ENCODE results near the gene GLIPR2.
"Not testable (repeated sequence)": the region's sequence is repeated elsewhere in the genome, so short reads cannot be mapped to it uniquely, and the experiment has no call there.

Gene GLIPR2

DNA sequence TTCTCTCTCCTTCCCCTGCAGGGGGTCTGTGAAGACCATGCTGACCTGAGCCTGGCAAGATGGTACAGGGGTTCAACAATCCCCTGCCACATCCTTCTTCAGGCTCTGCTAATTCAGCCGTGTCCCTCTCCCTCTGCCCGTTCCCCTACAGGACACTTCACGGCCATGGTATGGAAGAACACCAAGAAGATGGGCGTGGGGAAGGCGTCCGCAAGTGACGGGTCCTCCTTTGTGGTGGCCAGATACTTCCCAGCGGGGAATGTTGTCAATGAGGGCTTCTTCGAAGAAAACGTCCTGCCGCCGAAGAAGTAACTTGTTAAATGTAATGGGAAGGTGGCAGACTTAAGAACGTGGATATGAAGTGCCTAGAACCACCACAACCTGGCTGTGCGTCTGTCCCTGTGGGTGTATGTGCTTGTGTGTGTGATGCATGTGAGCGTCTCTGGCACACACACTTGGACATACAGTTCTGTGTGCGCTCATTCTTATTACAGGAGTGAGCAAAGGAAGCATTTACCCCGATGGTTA lies 25.7 kb downstream of the GLIPR2 start:
- no peak for FAIRE-seq

DNA sequence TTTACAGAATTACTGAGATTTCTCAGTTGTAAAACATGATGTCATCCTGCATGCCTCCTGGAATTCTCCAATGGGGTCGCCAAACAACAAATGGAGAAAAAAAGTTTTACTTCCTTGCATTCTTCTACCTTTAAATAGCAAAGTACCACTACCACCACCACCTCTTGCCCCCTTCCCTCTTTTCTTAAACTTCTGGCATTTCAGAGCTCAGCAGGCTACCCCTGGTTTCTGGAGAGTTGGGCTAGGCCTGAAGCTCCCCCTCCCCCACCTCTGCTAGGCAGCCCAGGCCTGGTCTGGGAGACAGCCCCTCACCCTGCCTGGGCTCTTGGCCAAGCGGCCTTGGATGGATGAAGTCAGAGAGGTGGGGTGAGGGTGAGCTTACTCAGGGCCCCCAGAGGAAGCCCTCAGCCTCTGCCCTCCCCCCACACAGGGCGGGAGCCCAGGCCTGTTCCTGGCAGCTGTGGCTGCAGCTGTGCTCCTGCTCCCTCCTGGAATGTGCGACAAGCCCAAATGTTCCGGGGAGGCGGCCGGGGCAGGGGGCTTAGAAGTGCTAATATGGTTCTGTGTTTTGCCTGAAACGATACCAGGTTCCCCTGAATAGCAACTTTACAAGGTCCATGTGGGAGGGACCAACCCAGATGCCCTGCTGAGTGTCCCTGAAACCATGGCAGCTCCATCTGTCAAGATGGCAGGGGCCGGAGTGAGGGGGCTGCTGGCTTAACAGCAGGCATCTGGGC lies 26.7 kb downstream of the GLIPR2 start:
- FAIRE-seq = no peak
- DNase-seq (ENCODE audit: low spot score) = peak; percentile 82

More for the DNA sequence above, 25.7 kb downstream of the GLIPR2 start:
- no peak for DNase-seq (ENCODE audit: low spot score)

- DNase-seq (ENCODE audit: low spot score) (peak; percentile 77), FAIRE-seq (no peak)
Measured at GRCh38 chr9:36163786-36164170, 27.2 kb downstream of the GLIPR2 start.

DNA sequence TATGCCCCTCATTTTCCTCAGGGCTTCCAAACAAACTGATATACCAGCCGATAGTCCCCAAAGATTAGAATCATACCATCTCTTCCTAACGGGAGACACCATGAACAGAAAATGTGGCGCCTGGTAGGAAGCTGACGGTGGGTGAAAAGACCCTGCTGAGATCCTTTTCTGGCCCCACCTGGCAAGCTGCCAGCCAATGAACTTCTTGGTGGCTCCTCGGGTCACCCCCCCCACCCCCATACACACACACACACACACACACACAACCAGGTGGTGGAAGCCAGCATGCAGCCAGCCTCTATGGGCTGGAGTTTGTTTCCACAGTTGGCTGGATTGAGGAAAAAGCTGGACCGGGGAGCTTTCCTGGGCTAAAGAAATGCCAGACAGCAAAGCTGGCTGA lies 27.8 kb downstream of the GLIPR2 start:
- FAIRE-seq = no peak

DNA sequence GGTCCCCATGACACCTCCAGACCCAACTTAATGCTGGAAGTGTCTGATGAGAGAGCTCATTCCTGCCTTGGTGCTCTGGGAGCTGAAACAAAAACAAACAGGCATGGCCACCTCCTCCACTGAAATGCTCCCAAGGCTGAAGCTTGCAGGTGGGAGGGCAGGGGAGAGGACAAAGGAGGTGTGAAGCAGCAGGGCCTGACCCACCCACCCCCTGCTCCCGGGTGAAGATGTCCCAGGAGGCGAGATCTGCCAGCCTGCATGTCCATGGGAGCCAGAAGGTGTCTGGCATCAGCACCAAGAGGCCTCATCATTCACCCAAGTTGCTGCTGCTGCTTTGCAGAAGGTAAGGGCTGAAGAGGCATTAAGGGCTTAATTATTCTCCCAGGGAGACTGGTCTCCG lies 28.5 kb downstream of the GLIPR2 start:
- DNase-seq (ENCODE audit: low spot score) (no peak), FAIRE-seq (no peak)

More for the DNA sequence above, 27.8 kb downstream of the GLIPR2 start:
- DNase-seq (ENCODE audit: low spot score) = no peak

- FAIRE-seq = no peak
Measured at GRCh38 chr9:36165826-36166167, 29.3 kb downstream of the GLIPR2 start.

GRCh38 chr9:36166168-36166927 lies 29.8 kb downstream of the GLIPR2 start:
- FAIRE-seq = peak; percentile 27
- peak; percentile 76 for DNase-seq (ENCODE audit: low spot score)

More at GRCh38 chr9:36165826-36166167, 29.3 kb downstream of the GLIPR2 start:
- no peak for DNase-seq (ENCODE audit: low spot score)

- DNase-seq (ENCODE audit: low spot score) = no peak
- no peak for FAIRE-seq
Measured at GRCh38 chr9:36169166-36169565, 32.6 kb downstream of the GLIPR2 start, which contains the start of gene CCIN. Gene CCIN (plus strand): TSS chr9:36169388. CDS start chr9:36169503, 115 bp downstream.

GRCh38 chr9:36169708-36170107 lies 33.2 kb downstream of the GLIPR2 start:
- DNase-seq (ENCODE audit: low spot score) (no peak), FAIRE-seq (no peak)

DNA sequence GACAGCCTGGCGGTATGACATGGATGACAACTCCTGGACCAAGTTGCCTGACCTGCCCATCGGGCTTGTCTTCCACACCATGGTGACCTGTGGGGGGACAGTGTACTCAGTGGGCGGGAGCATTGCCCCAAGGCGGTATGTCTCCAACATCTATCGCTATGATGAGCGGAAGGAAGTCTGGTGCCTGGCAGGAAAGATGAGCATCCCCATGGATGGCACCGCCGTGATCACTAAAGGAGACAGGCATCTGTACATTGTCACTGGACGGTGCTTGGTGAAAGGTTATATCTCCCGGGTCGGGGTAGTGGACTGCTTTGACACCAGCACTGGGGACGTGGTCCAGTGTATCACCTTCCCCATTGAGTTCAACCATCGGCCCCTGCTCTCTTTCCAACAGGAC lies 34.0 kb downstream of the GLIPR2 start:
- no peak for DNase-seq (ENCODE audit: low spot score)
- FAIRE-seq = no peak

- DNase-seq (ENCODE audit: low spot score) = no peak
- no peak for FAIRE-seq
Measured at GRCh38 chr9:36173861-36174260, 37.3 kb downstream of the GLIPR2 start.

DNA sequence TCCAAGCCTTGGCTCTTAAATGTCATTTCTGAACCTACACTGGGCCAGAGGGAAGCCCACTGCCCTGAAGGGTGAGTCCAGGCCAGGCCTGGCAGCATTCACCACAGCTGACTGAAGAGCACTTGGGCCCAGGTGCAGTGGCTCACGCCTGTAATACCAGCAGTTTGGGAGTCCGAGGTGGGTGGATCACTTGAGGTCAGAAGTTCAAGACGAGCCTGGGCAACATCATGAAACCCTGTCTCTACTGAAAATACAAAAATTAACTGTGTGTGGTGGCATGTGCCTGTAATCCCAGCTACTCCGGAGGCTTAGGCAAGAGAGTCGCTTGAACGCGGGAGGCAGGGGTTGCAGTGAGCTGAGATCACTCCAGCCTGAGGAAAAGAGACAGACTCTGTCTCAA lies 37.7 kb downstream of the GLIPR2 start:
- no peak for FAIRE-seq
- DNase-seq (ENCODE audit: low spot score) = no peak

- no peak for DNase-seq (ENCODE audit: low spot score)
- no peak for FAIRE-seq
Measured at GRCh38 chr9:36174731-36175130, 38.2 kb downstream of the GLIPR2 start.

DNA sequence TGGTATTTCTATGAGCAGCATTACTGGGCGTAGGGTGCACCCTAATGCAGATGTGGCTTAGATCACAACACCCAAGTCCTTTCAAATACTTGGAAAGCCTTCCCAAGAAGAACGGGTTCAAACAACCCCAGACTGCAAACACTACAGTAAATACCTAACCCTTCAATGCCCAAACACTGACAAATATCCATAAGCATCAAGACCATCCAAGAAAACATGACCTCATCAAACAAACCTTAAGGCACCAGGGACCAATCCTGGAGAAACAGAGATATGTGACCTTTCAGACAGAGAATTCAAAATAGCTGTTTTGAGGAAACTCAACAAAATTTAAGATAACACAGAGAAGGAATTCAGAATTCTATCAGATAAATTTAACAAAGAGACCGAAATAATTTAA lies 38.7 kb downstream of the GLIPR2 start:
- not testable (repeated sequence) for DNase-seq (ENCODE audit: low spot score); FAIRE-seq

- not testable (repeated sequence) for DNase-seq (ENCODE audit: low spot score); FAIRE-seq
Measured at GRCh38 chr9:36176496-36176895, 40.0 kb downstream of the GLIPR2 start.

DNA sequence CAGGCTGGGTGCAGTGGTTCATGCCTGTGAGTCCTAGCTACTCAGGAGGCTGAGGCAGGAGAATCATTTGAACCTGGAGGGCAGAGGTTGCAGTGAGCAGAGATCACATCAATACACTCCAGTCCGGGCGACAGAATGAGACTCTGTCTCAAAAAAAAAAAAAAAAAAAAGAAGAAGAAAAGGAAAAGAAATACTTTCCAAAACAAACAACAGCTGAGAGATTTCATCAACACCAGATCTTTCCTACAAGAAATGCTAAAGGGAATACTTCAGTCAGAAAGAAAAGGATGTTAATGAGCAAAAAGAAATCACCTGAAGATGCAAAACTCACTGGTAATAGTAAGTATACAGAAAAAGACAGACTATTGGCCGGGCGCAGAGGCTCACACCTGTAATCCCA lies 41.0 kb downstream of the GLIPR2 start:
- FAIRE-seq = no peak

DNA sequence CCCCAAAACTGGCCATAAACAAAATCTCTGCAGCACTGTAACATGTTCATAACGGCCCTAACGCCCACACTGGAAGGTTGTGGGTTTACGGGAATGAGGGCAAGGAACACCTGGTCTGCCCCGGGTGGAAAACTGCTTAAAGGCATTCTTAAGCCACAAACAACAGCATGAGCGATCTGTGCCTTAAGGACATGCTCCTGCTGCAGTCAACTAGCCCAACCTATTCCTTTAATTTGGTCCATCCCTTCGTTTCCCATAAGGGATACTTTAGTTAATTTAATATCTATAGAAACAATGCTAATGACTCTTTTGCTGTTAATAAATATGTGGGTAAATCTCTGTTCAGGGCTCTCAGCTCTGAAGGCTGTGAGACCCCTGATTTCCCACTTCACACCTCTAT lies 43.7 kb downstream of the GLIPR2 start:
- not testable (repeated sequence) for FAIRE-seq; DNase-seq (ENCODE audit: low spot score)

More for the DNA sequence above, 41.0 kb downstream of the GLIPR2 start:
- no peak for DNase-seq (ENCODE audit: low spot score)

GRCh38 chr9:36187414-36187813 lies 50.9 kb downstream of the GLIPR2 start:
- FAIRE-seq (peak; percentile 55), DNase-seq (ENCODE audit: low spot score) (peak; percentile 91)

- FAIRE-seq (no peak), DNase-seq (ENCODE audit: low spot score) (no peak)
Measured at GRCh38 chr9:36188212-36188611, 51.7 kb downstream of the GLIPR2 start.

GRCh38 chr9:36189976-36190375 lies 53.4 kb downstream of the GLIPR2 start:
- DNase-seq (ENCODE audit: low spot score) (peak; percentile 46), FAIRE-seq (no peak)

GRCh38 chr9:36190388-36191289 lies 54.1 kb downstream of the GLIPR2 start, which contains the start of gene CLTA:
Gene CLTA (plus strand): TSS chr9:36190921. CDS start chr9:36191057, 136 bp downstream.
- DNase-seq (ENCODE audit: low spot score) (peak; percentile 97), FAIRE-seq (peak; percentile 85)
